RWPE2 (cell line): ENCODE measurements around the gene HOXC10.

Experiments
- ATAC-seq: fragments of 200-7000 bp; cut with Tn5 transposase; 3 replicates; pipeline ENCODE4 v1.9.1; 2021; ENCODE audit warnings: low read depth
- DNase-seq: peaks from one replicate; pipeline ENCODE4 v3.0.0-alpha.2; 2020; ENCODE audit warnings: low spot score
- H3K27ac ChIP-seq: fragments of 450-650 bp; 2 replicates; pipeline ENCODE4 v1.5.1; 2017; ENCODE audit warnings: mild to moderate bottlenecking; ENCODE audit not compliant: poor library complexity, severe bottlenecking
- H3K27me3 ChIP-seq: fragments of 250-450 bp; sonication (Bioruptor Pico); 2 replicates; pipeline ENCODE4 v1.5.1; 2021; ENCODE audit warnings: mild to moderate bottlenecking, moderate library complexity; ENCODE audit not compliant: insufficient read depth, poor library complexity, severe bottlenecking
- H3K36me3 ChIP-seq: fragments of 250-450 bp; sonication (Bioruptor Pico); 2 replicates; pipeline ENCODE4 v1.5.1; 2020; ENCODE audit warnings: low read depth, mild to moderate bottlenecking, moderate library complexity
- H3K4me1 ChIP-seq: fragments of 250-450 bp; sonication (Bioruptor Pico); 2 replicates; pipeline ENCODE4 v1.5.1; 2021; ENCODE audit warnings: mild to moderate bottlenecking, moderate library complexity; ENCODE audit not compliant: insufficient read depth, poor library complexity, severe bottlenecking
- H3K4me3 ChIP-seq: fragments of 250-450 bp; sonication (Bioruptor Pico); 2 replicates; pipeline ENCODE4 v1.5.1; 2021; ENCODE audit warnings: mild to moderate bottlenecking, moderate library complexity; ENCODE audit not compliant: severe bottlenecking
- H3K9me3 ChIP-seq: fragments of 250-450 bp; sonication (Bioruptor Pico); 2 replicates; pipeline ENCODE4 v1.5.1; 2021; ENCODE audit warnings: mild to moderate bottlenecking, moderate library complexity; ENCODE audit not compliant: severe bottlenecking
- TF ChIP-seq, protein P1 (sequence below): fragments of 450-650 bp; IDR thresholded peaks from one replicate; pipeline ENCODE4 v1.5.1; 2017; ENCODE audit warnings: mild to moderate bottlenecking, moderate library complexity; ENCODE audit not compliant: poor library complexity, severe bottlenecking

HOXC10 gene

DNA sequence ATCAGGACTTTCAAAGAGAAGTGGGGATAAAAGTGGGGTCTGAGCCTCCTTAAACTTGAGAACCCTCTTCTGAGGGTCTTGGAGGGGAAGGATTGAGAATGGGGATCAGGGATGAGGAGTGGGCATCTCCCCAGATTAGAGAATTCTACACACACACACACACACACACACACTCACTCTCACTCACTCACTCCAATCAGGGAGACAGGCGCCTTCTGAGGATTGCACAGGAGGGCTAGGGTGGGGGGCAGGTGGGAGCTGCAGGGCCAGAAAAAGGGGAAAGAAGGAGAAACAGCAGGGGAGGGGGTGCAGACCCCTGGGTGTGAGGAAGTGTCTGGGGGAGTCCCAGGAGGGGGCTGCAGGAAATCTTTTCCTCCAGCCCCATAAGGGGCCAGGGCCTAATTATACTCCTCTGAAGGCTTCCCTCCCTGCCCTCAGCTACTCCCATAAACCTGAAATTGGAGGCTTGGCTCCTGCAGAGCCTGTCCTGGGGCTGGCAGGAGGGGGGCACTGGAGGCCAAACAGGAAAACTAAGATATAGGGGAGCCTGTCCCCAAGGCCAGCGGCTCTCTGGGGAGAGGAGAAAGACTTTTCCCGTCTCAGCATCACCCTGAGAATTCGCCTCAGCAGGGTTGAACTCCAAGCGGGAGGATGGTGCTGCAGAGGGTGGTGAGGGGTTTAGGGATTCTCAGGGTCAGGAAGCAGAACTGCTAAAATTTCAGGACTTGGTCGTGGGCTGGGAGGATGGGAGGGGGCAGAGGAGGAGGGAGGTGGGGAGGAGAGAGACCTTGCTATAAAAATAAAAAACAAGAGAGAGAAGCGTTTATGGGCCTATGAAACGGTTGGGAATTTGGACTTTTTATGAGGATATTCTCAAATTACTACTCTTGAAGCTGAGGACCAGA, 16.6 kb downstream of the HOXC10 start:
- Histone ChIP-seq H3K27ac (no peak overlapping the region), H3K9me3 (no peaks in the 10 kb centered on the region), H3K4me3 (no peak overlapping the region), H3K27me3 (peaks cover 90% of the 10 kb centered on the region), H3K4me1 (no peaks in the 10 kb centered on the region), H3K36me3 (no peaks in the 10 kb centered on the region)
- ATAC-seq (no peak), DNase-seq (no peak)
- TF ChIP-seq, protein P1, sequence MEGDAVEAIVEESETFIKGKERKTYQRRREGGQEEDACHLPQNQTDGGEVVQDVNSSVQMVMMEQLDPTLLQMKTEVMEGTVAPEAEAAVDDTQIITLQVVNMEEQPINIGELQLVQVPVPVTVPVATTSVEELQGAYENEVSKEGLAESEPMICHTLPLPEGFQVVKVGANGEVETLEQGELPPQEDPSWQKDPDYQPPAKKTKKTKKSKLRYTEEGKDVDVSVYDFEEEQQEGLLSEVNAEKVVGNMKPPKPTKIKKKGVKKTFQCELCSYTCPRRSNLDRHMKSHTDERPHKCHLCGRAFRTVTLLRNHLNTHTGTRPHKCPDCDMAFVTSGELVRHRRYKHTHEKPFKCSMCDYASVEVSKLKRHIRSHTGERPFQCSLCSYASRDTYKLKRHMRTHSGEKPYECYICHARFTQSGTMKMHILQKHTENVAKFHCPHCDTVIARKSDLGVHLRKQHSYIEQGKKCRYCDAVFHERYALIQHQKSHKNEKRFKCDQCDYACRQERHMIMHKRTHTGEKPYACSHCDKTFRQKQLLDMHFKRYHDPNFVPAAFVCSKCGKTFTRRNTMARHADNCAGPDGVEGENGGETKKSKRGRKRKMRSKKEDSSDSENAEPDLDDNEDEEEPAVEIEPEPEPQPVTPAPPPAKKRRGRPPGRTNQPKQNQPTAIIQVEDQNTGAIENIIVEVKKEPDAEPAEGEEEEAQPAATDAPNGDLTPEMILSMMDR, result no peak

DNA sequence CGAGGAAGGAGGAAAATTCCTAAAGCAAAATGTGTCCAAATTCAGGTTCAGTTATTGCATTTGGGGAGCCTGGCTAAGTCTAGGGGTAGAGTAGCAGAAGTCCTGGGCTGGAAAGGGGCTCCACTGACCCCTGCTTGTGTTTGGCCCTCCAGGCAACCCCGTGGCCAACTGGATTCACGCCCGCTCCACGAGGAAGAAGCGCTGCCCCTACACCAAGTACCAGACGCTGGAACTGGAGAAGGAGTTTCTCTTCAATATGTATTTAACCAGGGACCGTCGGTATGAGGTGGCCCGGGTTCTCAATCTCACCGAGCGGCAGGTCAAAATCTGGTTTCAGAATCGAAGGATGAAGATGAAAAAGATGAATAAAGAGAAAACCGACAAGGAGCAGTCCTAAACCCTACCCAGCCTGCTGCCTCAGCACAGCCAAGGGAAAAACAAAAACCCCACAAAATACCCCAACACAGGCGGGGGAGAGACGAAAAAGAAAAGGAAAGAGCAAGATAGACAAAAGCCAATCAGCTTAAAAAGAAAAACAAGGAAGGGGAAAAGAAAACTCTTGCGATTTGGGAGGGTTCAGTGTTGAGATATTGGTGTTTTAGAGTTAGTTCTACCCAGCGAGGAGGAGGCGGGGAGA, 17.4 kb downstream of the HOXC10 start:
- Histone ChIP-seq H3K4me3 (no peak overlapping the region), H3K27ac (no peak overlapping the region), H3K4me1 (no peaks in the 10 kb centered on the region), H3K27me3 (peaks cover 90% of the 10 kb centered on the region), H3K9me3 (no peaks in the 10 kb centered on the region), H3K36me3 (no peaks in the 10 kb centered on the region)
- TF ChIP-seq, protein P1, result no peak
- no peak for DNase-seq
- no peak for ATAC-seq

DNA sequence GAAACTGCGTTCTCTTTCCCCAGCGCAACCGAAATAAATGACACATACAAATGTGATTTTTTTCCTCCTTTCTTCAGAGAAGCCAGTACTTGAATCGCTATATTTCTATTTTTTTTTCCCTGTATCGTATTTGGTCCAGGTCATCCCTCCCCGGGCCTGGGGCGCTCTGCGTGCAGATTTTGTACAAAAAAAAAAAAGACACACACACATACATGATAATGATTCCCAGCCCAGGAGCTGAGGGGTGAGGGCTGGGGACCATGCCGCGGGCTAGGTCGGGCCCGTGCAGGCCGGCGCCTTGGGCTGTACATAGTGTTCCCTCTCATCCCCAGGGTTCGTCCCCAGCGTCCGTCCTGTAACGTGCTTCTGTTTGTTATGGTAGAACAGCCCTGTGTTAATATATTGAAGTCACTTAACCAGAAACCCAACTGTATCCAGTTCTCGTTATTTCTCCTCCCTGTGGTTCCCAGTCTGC, 18.0 kb downstream of the HOXC10 start:
- H3K27me3 ChIP-seq, result peaks cover 90% of the 10 kb centered on the region
- TF ChIP-seq, protein P1, result no peak
- H3K4me3 ChIP-seq, result no peak overlapping the region
- no peaks in the 10 kb centered on the region for H3K36me3 ChIP-seq
- no peak for DNase-seq
- ATAC-seq, result no peak
- no peaks in the 10 kb centered on the region for H3K4me1 ChIP-seq
- no peak overlapping the region for H3K27ac ChIP-seq
- no peaks in the 10 kb centered on the region for H3K9me3 ChIP-seq

DNA sequence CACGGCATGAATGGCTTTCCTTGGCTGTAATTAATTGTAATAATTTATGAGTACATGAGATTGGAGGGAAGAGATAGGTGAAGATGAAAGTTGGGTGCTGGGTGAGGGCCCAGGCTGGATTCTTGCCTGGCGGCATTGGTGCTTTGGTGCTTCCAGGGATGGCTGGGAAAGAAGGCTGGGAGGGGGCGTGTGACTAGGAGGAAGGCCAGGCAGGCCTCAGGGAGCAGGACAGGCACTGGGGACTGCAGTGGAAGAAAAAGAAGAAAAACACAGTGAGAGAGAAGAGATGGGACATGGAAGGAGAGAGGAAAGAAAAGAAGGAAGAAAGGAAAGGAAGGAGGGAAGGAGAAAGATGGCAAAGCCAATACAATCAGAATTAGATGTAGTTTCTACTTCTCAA, 18.7 kb downstream of the HOXC10 start:
- H3K9me3 ChIP-seq, result no peaks in the 10 kb centered on the region
- no peak for DNase-seq
- H3K27me3 ChIP-seq, result peaks cover 88% of the 10 kb centered on the region
- H3K4me1 ChIP-seq, result no peaks in the 10 kb centered on the region
- no peaks in the 10 kb centered on the region for H3K36me3 ChIP-seq
- ATAC-seq, result no peak
- H3K4me3 ChIP-seq, result no peak overlapping the region
- TF ChIP-seq, protein P1, result no peak
- no peak overlapping the region for H3K27ac ChIP-seq
